Measurements from ENCODE around the gene MEST. TPM values are rescaled to one million over a fixed set of nuclear protein-coding genes. Genes with fewer than 3 reads are reported as not detected.
"Not testable (repeated sequence)": the region's sequence is repeated elsewhere in the genome, so short reads cannot be mapped to it uniquely, and the experiment has no call there.

MEST gene, protein sequence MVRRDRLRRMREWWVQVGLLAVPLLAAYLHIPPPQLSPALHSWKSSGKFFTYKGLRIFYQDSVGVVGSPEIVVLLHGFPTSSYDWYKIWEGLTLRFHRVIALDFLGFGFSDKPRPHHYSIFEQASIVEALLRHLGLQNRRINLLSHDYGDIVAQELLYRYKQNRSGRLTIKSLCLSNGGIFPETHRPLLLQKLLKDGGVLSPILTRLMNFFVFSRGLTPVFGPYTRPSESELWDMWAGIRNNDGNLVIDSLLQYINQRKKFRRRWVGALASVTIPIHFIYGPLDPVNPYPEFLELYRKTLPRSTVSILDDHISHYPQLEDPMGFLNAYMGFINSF
- 100 to 1,000 TPM; 682 to 779 (median 773) TPM for polyA plus RNA-seq (ENCODE audit: insufficient read length in 3 of 3)

DNA sequence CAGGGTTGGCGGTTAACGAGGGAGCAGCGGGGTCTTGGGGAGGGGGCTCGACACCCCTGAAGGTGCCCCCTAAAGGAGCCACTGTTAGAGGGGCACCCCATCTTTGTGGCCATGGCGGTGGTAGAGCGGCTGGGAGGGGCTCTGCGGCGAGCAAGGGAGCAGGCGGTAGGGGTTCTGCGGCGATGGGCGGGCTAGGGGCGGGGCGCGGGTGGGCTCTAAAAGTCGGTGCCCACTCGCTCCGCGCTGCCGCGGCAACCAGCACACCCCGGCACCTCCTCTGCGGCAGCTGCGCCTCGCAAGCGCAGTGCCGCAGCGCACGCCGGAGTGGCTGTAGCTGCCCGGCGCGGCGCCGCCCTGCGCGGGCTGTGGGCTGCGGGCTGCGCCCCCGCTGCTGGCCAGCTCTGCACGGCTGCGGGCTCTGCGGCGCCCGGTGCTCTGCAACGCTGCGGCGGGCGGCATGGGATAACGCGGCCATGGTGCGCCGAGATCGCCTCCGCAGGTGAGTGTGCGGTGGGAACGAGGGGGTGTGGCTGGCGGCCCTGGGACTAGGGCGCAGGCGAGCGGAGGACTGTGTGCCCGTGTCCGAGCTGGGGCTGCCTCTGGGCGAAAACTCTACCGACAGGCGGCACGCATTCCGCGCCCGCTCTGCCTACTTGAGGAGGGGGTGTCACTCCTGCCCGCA lies at the start of gene MEST:
TSS of gene MEST (plus strand) at position 245 of the 682 bp plus-strand sequence. CDS start at position 474, 229 bp downstream.
- DNase-seq (ENCODE audit: low read depth in 3 of 3, low spot score in 2 of 3): no peak

GRCh38 chr7:130442601-130443000 lies 49.3 kb upstream of the MEST start:
- DNase-seq (ENCODE audit: low read depth in 3 of 3, low spot score in 2 of 3): no peak

GRCh38 chr7:130444234-130444633 lies 47.7 kb upstream of the MEST start:
- DNase-seq (ENCODE audit: low read depth in 3 of 3, low spot score in 2 of 3): no peak

- DNase-seq (ENCODE audit: low read depth in 3 of 3, low spot score in 2 of 3): no peak
These were observed 47.0 kb upstream of the MEST start for GRCh38 chr7:130444751-130445407.

- no peak for DNase-seq (ENCODE audit: low read depth in 3 of 3, low spot score in 2 of 3)
These were observed 45.6 kb upstream of the MEST start for GRCh38 chr7:130446259-130446658.

DNA sequence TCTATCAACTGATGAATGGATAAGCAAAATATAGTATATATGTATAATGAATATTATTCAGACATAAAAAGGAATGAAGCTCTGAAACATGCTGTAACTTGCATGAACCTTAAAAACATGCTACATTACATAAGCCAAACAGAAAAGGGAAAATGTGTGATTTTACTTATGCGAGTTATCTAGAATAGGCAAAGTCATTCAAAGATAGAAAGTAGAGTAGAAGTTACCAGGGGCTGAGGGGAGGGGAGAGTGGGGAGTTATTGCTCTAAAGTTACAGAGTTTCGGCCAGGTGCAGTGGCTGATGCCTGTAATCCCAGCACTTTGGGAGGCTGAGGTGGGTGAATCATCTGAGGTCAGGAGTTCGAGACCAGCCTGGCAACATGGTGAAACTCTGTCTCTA lies 40.5 kb upstream of the MEST start:
- not testable (repeated sequence) for DNase-seq (ENCODE audit: low read depth in 3 of 3, low spot score in 2 of 3)

DNA sequence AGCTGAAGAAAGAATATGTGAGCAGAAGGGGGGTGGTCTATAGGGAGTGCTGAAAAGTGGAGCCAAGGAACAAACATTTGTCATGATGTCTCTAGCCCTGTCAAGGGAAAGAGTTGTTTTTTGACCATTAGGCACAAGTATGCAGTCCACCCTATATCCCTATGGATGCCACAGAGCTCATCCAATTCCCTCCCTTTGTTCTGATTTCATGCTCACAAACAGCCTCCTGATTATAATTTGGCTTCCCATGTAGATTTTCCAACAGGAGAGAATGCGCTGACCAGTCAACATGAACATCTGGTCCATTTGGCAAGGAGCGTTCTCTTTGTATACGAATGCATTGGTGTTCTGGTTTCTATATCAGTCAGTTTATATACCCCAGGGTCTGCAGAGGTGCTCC lies 38.9 kb upstream of the MEST start:
- DNase-seq (ENCODE audit: low read depth in 3 of 3, low spot score in 2 of 3): no peak

- DNase-seq (ENCODE audit: low read depth in 3 of 3, low spot score in 2 of 3): no peak
These were observed 36.9 kb upstream of the MEST start for GRCh38 chr7:130454959-130455358.

GRCh38 chr7:130458257-130458656 lies 33.6 kb upstream of the MEST start:
- DNase-seq (ENCODE audit: low read depth in 3 of 3, low spot score in 2 of 3): no peak

GRCh38 chr7:130461272-130461671 lies 30.6 kb upstream of the MEST start:
- DNase-seq (ENCODE audit: low read depth in 3 of 3, low spot score in 2 of 3): no peak

DNA sequence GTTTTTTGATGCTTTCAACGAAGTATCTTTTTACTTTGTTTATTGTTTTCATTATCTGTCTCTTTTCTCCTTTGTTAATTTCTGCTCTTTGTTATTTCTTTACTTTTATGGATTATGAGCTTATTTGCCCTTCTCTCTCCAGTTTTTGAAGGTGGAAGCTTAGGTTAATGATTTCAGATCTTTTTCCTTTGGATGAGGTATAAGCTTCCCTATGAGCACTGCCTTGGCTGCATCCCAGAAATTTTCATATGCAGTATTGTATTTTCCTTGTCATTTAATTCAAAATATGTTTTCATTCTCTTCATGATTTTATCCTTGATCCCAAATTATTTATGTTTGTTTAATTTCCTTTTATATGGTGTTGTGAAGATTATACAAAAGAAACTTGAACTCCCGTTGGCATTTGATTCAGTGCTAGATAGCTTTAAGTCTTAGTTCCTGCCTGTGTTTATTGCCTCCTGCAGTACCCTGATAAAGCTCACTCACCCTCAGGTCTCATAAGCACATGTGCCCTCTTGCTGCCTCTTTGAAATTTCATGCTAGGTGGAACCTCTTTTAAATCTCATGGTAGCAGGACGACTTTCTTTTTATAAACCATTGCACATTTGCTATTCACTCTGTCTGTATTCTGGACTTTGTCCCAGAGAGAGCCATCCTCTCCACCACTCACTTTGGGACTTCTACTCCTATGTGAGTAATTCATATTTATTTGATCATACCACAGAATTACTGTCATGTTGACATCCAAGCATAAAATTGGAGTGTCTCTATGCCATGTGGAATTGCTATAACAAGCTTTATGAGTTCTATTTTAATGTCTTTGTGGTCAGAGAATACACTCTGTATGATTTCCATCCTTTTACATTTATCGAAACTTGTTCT lies 28.1 kb upstream of the MEST start:
- no peak for DNase-seq (ENCODE audit: low read depth in 3 of 3, low spot score in 2 of 3)

DNA sequence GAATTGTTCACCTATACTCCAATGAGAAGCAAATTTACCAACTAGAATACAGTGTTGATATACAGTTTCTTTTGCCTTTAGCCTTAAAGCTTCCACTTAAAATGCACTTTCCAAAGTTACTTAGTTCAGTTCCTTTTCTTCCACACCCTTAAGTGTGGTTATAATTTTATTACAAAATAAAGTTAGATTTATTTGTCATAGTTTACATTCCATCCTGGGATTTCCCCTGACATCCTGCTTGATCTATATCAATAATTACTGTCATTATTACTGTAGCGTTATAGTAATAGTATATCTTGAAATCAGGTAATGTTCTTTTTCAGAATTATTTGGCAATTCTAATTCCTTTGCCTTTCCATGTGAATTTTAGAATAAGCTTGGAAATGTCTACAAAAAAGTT lies 23.3 kb upstream of the MEST start:
- no peak for DNase-seq (ENCODE audit: low read depth in 3 of 3, low spot score in 2 of 3)

DNA sequence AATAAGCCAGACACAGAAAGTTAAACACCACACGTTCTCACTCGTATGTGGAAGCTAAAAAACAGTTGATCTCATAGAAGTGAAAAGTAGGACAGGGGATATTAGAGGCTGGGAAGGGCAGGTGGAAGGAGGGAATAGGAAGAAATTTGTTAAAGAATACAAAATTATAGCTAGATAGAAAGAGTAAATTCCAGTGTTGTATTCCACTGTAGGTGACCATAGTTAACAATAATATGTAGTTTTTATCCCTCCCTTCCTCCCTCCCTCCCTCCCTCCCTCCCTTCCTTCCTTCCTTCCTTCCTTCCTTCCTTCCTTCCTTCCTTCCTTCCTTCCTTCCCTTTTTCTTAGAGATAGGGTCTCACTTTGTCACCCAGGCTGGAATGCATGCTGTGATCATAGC lies 19.9 kb upstream of the MEST start:
- no peak for DNase-seq (ENCODE audit: low read depth in 3 of 3, low spot score in 2 of 3)

DNA sequence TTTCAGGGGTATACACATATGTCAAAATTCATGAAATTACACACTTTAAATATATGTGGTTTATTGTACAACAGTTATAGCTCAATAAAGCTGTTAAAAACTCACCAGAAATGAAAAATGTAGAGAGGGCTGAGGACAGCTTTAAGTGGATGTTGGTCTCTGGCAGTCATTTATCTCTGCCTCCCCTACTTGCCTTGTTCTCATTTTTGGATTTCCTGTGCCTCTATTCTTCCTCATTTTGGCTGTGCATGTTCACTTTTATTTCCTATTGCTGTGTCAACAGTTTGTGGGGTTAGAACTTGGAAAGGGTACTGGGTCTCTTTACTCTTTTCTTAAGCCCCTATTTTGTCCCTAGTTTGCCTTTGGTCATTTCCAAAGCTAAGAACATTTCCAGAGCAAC lies 18.6 kb upstream of the MEST start:
- DNase-seq (ENCODE audit: low read depth in 3 of 3, low spot score in 2 of 3): no peak

- no peak for DNase-seq (ENCODE audit: low read depth in 3 of 3, low spot score in 2 of 3)
These were observed 18.0 kb upstream of the MEST start for GRCh38 chr7:130473876-130474275.

- no peak for DNase-seq (ENCODE audit: low read depth in 3 of 3, low spot score in 2 of 3)
These were observed 16.1 kb upstream of the MEST start for GRCh38 chr7:130475776-130476175.

DNA sequence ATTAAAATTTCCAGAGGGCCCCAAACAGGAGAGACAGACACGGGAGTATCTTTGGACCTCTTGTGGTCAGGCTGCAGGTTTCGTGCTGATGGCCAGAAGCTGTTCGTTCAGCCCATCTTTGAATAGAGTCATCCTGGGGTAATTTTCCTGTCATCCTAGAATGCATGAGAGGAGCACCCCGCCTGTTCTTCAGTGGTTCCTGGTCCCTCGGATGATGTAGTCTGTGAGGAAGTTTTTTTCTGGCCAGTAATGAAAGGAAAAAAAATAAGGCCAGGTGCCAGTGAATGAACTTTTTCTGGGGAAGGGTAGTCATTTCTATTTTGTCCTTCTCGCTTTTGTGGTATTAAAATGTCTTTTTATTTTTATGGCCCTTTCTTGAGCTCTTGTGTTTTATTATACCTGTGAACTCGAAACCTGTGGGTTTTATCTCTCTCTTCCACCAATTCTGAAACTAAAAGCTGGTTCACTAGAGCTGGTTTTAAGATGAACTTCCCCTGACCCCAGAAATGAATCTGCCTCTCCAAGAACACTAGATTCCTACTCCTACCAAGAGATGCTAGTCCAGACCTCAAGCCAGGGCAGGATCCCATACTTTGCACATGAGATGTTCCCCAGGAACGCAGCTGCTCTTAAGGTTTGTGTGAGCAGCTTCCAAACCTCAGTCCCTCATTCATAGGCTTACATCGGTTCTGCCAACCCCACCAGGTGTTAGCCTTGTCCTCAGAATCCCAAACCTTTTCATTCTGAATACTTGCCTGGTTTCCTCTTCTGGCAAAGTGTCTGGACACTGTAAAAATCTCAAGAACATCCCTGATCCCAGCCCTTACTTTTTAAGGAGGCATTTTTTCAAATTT lies 15.4 kb upstream of the MEST start:
- DNase-seq (ENCODE audit: low read depth in 3 of 3, low spot score in 2 of 3): no peak

DNA sequence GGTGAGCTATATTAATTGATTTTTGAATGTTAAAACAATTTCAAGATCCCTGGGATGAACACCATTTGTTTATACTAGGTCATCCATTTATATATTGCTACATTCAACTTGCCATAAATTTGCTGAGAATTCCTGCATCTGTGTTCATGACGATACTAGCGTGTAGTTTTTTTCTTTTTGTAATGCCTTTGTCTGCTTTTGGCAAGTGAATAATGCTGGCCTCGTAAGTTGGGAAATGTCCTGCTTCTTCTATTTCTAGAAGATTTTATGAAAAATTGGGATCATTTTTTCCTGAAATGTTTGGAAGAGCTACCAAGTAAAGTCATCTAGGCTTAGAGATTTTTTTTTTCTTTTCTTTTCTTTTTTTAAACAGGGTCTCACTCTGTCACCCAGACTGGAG lies 12.9 kb upstream of the MEST start:
- no peak for DNase-seq (ENCODE audit: low read depth in 3 of 3, low spot score in 2 of 3)

GRCh38 chr7:130479716-130480400 lies 12.0 kb upstream of the MEST start:
- no peak for DNase-seq (ENCODE audit: low read depth in 3 of 3, low spot score in 2 of 3)
